Measurements from ENCODE around the gene SAE1.

DNA sequence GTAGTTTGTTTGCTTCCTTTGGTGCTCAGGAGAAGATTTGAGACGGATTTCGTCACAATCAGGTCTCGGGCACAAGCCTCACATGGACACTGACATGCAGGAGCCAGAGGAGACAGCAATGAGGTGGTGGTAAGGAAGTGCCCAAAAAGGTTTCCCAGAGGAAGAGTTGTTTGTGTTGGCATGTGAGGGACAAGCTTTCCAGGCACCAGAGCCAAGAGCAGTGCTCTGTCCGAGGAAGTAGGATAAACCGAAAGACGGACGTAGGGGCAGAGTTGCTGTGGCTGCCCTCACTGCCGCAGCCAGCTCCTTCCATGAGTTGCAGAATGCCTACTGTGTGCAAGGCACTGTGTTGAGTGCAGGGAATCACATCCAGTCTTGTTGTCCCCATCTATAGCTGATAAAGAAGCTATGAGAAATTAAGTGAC, 27.7 kb downstream of the SAE1 start:
- TF ChIP-seq, protein P1, sequence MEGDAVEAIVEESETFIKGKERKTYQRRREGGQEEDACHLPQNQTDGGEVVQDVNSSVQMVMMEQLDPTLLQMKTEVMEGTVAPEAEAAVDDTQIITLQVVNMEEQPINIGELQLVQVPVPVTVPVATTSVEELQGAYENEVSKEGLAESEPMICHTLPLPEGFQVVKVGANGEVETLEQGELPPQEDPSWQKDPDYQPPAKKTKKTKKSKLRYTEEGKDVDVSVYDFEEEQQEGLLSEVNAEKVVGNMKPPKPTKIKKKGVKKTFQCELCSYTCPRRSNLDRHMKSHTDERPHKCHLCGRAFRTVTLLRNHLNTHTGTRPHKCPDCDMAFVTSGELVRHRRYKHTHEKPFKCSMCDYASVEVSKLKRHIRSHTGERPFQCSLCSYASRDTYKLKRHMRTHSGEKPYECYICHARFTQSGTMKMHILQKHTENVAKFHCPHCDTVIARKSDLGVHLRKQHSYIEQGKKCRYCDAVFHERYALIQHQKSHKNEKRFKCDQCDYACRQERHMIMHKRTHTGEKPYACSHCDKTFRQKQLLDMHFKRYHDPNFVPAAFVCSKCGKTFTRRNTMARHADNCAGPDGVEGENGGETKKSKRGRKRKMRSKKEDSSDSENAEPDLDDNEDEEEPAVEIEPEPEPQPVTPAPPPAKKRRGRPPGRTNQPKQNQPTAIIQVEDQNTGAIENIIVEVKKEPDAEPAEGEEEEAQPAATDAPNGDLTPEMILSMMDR (conservative IDR thresholded peaks at IDR 0.05; ENCODE audit: low read depth in 2 of 2): no peak
- TF ChIP-seq POLR2AphosphoS5 (IDR thresholded peaks at IDR 0.05; ENCODE audit: low read depth): no peak
- no peak for TF ChIP-seq CREB1 (CRISPR knock-in tag; IDR thresholded peaks at IDR 0.05; ENCODE audit: low read depth)
- no peak for TF ChIP-seq EZH2 (IDR thresholded peaks at IDR 0.05; ENCODE audit: low read depth, unreplicated experiment)
- TF ChIP-seq, protein P2, sequence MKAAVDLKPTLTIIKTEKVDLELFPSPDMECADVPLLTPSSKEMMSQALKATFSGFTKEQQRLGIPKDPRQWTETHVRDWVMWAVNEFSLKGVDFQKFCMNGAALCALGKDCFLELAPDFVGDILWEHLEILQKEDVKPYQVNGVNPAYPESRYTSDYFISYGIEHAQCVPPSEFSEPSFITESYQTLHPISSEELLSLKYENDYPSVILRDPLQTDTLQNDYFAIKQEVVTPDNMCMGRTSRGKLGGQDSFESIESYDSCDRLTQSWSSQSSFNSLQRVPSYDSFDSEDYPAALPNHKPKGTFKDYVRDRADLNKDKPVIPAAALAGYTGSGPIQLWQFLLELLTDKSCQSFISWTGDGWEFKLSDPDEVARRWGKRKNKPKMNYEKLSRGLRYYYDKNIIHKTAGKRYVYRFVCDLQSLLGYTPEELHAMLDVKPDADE (IDR thresholded peaks at IDR 0.05): no peak
- no peak for TF ChIP-seq JUNB (IDR thresholded peaks at IDR 0.05; ENCODE audit: unreplicated experiment)

All from GM23338 (cell line).